HG03354 (cell line): ENCODE data around the gene BAK1.
A peak's percentile ranks its signal among the peaks of the same experiment; 100 is the strongest.

Experiments used
- ATAC-seq: cut with Tn5 transposase; IDR thresholded peaks from one replicate; pipeline ENCODE4 v1.9.1; 2021; ENCODE audit warnings: mild to moderate bottlenecking; ENCODE audit not compliant: unreplicated experiment, poor library complexity, severe bottlenecking

BAK1 gene

DNA sequence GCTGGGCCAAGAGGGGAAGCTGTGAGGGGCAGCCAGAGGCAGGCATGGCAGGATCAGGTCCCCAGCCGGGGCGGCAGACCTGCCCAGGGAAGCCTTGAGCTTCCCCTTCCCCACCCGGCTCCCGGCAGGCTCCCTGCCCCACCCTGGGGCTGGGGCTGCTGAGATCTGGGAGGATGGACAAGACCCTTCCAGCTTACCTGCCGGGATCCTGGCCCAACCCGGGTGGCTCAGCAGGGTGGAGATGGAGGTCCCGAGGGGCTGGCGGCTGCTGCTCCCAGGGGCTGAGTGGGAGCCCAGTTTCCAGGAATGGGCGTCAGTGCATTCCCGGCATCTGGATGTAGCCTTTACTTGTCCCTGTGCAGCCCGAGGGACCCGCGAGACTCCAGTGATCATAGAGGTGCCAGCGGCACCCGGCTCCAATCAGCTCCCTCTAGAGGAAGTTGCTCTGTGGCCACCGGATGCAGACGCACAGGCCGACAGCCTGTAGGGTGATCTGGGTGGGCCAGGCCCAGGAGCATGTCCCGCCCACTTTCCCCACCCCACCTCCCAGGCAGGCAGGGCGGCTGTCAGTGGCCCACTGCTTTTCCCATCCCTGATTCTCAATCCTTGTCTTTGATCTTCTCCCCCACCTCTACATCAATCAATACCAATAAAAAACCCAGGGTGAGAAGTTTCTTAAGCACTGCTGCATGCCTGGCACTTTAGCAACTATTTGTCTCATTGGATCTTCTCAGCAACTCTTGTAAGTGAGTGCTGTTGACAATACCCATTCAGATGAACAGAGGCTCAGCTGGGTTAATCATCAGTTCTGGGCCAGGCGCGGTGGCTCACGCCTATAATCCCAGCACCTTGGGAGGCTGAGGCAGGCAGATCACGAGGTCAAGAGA is at the start of gene BAK1:
Gene BAK1, minus strand, starts transcription at position 449 of the 887 bp plus-strand sequence. CDS start 2,672 bp downstream, outside the sequence.
- ATAC-seq = peak; percentile 87

DNA sequence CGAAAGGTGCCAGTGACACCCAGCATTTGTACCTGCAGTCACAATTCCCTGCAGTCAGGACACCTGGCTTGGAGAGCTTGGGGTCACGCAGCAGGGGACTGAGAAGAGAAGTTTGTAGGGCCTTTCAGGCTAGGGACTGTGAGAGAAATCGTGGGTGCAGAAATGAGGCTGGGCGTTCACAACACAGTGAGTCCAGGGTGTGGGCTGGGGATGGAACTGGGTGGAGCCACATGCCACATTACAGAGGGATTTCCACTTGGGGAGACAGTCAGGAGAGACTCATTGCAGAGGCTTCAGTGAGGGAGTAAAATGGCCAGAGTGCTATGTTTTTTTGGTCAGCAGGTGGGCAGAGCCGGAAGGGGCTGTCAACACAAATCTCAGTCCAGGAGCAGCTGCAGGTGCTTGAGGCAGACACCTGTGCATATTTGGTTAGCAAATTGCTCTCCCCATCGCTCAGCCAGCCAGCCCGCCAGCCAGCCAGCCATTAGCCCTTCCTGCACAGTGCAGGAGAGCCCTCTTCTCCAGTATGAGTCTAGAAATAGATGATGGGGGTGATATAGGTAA is 48.4 kb upstream of the BAK1 start:
- ATAC-seq = no peak

DNA sequence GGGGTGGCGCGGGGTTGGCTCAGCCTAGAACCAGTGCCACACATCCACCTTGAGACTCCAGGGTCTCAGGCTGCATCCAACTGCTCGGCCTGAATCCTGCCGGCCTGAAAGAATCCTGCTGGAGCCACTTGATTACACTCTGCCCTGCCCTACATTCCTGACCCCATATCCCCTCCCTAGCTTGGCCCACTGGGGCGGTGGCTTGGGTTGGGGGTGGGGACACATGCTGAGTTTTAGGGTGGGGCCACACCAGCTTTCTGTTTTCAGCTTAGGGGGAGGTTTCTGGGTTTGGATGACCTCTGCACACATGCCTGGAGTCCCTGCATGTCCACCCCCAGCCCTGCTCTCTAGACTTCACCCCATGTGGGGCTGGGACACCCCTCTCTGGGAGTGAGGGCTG is 47.8 kb upstream of the BAK1 start:
- ATAC-seq = no peak

DNA sequence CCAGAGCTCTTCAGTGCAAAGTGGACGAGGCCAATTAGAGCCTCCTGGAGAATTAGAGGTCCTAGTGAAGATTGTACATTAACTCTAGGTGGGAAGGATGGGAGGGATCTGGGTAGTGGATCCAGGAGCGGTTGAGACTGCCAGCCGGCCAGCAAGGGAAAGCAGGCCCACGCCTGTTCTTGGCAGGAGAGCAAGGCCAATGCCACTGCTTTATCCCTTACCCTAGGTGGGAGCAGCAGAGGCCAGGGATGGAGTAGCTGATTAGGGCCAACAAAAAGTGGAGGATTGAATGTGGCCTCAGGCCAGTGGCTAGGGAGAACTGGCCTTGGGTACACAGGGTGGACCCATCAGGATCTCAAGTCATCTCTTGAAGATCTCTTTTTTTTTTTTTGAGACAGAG is 44.8 kb upstream of the BAK1 start:
- ATAC-seq = no peak

DNA sequence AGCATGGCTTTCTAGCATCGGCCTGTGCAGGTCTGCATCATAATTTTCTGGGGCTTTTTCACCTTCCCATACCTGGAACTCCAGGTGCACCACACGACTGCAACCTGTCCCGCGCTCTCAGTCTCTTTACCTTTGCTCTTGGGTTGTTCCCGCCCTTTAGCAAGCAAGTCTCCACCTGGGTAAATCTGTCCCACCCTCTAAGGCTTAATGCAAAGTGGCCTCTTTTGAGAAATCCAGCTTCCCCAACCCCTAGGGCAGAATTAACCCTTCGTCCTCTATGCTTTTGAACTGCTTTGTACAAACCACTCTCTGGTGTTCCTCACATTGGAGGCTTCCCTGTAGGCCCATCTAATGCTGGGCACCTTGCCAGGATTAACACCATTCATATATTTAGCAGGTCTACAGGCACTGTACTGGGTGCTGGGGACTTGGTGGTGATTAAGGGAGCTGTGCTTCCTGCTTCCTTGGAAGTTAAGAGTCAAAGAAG is 43.9 kb upstream of the BAK1 start:
- ATAC-seq = no peak

DNA sequence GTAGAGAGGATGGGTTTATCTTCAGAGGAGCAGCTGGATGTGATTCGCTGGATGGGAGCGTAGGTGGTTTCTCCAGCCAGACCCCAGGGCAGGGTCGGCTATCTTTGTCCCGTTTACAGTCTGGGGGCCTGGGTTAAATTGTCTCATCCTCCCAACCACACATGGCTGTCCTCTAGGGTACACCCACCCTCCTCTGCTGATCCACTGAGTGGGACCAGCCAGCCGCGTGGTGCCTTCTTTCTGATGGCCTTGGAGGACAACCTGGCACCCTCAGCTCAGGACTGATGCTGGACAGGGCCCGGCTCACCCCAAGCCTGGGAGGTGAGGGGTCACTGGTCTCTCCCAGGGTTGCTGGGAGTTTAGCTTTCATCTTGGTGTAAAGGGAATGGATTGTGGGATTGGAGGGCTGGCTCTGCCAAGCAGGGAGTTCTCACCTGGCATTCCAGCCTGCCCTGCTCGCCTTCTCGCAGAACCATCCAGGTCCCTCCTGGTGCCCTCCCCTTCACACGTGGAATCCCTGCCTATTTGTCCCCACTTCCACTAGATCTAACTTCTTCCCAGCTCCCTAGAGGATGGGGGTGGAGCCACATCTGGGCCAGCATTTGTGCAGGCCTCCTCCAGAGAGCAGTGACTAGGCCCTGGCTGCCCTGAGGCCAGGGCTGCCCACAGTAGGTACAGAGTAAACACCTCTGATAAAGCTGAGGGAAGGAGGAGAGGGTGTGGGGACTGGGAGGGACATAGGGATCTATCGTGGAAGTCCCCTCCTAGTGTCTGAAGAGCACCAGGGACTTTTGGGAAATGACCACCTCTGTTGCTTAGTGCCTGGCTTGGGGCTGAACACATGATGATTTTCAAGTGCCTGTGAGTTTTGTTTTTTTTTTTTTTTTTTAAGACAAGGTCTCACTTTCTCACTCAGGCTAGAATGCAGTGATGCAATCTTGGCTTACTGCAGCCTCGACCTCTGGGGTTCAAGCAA is 42.7 kb upstream of the BAK1 start:
- no peak for ATAC-seq

DNA sequence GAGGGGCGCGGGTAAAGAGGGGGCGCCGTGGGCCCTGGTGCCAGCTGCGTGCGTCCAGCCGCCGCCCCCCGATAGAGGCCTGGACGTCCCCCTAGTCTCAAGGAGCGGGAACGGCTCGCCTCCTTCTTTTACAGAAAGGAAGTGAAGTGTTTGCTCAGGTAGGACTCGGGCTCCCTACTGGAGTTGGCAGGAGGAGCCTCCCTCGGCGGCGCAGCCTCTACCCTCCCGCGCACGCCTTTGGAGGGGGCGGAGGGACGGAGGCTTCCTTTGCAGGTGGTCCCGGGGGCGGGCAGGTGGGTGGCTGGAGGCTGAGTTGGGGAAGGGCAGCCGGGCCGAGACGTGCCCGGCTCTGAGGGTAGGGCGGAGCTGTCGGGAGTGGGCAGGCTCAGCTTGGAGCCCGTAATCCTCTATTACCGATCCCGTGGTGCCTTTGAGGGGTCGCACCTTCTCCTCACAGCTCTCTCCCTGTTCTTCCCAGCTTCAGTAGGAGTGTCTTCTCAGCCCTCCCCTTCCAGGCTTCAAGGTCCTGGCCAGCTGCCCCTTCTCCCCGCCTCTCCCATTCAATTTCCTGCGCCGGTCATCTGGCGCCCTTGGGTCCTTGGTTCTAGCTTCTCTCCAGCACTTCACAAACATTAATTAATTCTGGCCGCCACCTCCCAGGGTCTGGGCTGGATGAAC is 41.8 kb upstream of the BAK1 start:
- peak; percentile 18 for ATAC-seq

DNA sequence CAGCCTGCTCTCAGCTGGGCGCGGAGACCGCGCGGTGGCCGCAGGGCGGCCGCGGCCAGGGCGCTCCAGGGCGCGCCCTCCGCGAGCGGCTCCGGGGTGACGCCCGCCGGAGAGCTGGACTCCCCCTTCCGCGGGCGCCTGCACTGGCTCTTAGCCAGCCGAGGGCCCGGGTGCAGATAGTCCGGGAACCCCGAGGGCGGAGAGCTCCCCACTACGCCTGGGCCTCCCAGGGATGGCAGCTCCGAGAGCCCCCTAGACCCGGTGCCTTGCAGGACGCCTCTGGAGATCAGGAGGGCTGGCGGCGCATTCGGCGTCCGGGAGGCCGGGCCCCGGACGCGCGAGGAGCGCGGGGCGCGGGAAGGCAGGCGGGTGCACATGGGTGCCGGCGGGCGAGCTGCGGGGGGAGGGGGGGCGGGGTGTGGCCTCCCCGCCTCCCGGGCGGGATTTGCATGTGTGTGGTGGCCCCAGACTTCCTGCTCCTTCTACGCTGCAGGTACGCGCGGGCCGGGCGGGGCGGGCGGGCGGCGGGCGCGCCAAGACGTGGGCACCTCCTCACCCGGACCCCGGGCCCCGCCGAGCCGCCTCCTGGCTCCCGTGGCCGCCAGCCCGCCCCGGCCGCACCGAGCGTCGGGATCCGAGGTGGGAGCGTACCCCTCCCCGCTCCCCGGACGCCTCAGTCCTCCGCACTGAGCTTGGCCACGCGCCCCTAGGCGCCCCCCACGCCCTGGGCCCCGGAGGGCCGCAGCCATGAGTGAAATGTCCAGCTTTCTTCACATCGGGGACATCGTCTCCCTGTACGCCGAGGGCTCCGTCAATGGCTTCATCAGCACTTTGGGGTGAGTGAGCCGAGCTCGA is 41.0 kb upstream of the BAK1 start, which contains the start of gene ITPR3:
Gene ITPR3, plus strand, starts transcription at position 467 of the 855 bp plus-strand sequence. Its CDS starts 281 bp downstream, at position 748.
- ATAC-seq = peak; percentile 78

DNA sequence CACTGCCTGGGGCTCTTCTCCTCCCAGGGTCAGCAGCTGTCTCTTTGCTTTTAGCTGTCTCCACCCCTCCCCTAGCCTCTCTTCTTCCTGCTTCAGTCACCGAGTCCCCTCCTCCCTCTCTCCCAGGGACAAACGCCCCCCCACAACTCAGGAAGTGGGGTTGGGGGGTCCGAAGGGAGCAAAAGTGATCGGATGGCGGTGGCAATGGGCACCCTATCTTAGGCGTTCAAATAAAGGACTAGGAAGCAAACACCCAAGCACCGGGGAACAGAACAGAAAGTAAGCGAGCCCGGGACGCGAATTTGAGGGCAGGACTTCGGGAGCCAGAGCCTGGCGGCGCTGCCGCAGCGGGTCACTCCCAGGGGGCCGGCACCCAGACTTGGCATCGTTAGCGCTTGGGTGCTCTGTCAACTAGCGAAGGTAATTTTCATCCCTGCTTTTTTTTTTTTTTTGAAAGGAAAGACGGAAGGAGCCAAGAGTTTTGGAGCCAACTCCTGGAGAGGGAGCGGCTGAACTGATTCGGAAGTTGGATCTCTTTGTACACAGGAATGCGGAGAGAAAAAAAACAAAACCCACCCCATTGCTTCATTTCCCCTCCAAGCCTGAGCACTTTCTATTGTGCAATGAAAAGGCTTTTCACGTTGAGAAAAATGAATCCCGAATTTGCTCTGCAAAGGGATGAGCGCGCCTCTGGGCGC is 40.2 kb upstream of the BAK1 start:
- ATAC-seq = no peak

DNA sequence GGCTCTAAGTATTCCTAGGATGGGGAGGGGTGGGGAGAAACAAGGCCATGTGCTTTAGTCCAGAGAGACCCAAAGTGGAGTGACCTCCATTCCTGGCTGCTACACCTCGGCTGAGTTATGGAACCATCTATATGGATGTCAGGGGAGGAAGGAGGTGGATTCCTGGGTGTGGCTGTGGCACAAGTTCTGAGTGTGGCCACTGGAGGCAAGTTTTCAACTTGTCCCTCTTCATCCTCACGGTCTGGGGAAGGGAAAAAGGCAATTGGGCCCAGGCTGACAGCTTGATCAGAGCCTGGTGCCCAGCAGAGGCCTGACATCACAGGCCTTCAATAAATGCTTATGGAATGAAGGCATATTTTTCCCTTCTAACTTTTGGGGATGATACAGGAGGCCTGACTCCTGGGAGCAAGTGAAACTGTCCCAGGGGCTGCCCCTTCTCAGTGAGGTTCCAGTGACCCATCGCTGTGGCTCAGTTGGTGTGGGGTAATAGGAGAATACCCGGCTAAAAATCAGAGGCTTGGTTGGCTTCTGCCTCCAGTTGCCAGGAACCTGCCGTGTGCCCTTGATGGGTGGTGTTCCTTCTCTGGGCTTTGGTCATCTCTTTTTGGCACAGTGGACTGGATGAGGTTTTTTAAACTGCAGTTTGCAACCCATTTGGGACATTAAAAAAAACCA is 39.2 kb upstream of the BAK1 start:
- ATAC-seq = no peak

DNA sequence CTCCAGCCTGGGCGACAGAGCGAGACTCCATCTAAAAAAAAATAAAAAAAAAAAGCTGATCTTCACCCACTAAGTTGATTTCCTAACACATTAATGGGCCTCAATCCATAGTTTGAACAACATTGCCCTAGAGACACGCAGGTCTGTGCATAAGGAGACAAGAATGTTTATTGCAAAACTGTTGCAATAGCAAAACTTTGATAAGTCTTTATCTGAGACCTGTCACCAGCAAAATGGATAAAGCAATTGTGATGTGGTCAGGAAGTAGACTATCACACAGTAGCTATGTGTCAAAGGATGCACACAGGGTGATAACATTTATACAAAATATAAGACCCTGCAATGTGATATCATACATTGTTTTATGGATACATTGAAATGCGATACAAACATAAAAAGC is 36.8 kb upstream of the BAK1 start:
- no peak for ATAC-seq

DNA sequence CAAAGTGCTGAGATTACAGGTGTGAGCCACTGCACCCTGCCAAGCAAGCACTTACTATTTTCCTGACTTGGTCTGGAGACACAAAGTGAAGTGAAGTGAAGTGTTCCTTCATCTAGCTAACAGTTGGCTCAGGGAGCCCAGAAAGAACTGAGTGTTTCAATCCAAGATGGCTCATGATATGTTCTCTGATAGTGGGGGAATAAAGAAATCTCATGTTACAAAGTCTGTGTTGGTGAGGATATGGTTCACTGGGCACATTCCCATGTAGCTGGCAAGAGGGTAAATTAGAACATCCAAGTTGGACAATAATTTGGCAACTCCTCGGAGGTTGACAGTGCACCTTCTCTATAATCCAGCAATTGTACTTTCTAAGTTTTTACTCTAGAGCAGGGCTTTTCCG is 36.0 kb upstream of the BAK1 start:
- ATAC-seq = no peak

DNA sequence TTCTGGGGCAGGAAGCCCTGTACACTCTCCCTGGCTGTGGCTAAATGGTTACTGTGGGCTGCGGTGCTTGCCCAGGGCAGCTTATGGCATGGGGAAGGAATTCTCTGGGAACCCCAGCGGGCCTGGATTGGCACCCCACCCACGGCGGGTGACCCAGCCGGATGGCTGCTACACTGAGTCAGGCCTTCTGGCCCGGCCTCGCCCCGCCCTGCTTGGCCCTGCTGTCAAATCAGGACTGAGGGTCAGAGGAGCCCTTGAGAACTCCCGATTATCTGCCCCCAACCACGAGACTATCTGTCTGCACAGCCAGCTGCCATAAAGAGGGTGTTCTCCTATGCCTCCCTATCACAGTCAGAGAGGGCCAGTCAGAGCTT is 33.7 kb upstream of the BAK1 start:
- ATAC-seq = no peak

DNA sequence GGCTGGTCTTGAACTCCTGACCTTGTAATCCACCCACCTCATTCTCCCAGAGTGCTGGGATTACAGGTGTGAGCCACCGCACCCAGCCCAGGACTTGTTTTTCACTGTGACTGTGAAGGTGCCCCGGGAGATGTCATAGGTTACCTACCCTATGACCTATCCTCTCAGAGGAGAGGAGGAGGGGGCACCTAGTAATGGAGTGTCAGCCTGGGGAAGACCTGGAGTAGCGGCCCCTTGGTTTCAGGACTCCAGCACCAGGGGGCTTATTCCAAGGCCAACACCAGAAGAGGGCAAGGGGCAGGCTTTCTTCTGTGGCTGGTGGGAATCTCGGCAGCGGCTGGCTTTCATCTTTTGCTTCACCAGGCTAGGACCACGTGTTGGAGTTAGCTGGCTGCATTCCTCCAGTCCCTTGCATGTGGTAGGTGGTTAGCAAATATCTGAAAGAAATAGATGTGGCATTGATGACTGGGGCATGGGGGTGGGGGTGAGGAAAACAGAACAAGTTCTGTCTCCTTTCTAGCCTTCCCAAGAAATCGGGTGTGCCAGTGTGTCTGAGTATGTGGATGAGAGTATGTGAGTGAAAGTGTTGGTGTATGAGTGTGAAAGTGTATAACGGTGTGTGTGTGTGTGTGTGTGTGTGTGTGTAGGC is 33.2 kb upstream of the BAK1 start:
- ATAC-seq = no peak

DNA sequence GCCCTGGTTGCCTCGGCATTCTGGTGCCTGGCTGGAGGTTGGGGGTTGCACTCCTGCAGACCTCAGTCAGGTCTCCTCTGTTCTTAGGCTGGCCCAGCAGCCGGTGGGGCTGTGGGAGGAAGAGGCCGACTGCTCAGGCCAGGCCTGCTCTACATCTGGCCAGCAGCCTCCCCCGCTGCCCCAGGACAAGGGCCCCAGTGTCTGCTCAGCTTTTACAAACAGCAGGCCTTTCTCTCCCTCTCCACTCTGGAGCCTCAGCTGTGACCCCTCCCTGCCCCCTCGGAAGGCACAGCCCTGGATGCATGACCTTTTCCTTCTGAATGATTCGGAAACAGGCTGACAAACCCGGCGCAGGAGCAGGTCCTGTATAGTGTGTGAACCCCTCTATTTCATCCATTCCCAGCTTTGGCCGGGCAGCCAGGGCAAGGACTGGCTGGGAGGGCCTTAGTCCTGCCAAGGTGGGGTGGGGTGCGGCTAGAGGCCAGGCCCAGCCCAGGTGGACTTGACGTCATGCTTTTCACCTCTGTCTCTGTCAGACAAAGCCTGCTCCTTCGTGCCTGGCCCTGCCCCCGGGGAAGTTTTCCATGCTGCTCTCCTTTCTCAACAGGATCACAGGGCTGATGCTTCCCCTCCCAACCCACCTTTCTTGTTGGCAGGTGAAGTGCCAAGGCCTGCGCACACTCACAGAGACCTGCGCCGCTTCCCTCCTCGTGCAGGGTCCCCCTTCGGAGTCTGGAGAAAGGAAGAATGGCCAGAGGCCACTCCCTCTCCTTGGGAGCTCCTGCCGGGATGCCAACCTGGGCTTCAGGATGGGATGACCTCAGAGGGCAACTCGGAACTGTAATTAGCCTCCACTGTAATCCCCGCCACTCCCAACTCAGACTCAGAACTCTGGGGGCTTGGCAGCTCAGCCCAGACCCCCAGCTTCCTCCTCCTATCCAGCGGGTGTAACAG is 31.0 kb upstream of the BAK1 start:
- ATAC-seq = no peak

DNA sequence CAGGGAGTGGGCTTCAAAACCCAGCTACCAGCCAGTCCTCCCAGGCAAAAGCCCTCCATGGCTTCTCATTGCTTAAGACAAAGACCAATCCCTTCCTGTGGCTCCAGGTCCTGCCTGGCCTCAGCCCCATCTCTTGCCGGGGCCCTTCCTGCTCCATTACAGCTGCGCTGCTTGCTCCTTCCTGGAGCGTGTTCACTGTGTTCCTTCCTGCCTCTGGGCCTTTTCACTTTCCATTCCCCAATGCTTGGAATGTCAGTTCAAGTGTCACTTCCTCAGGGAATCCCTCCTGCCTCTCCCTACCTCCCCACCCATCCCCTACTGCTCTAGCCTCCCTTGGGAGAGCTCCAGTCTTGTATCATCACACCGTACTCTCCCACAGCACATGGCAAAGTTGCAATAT is 30.0 kb upstream of the BAK1 start:
- ATAC-seq = no peak
